Kidney epithelial cell (primary cell): ENCODE data around the gene DET1. TPM values are rescaled to one million over a fixed set of nuclear protein-coding genes. Genes with fewer than 3 reads are reported as not detected.

Experiments
- DNase-seq: peaks from one replicate; pipeline ENCODE4 v3.0.0-alpha.2; 2010; ENCODE audit warnings: low read depth
- H3K27me3 ChIP-seq: 2 replicates; pipeline ENCODE4 v1.6.0; 2011; ENCODE audit warnings: low read length; ENCODE audit not compliant: control insufficient read depth, insufficient read depth
- H3K36me3 ChIP-seq: 2 replicates; pipeline ENCODE4 v1.5.1; 2011; ENCODE audit warnings: low read length; ENCODE audit not compliant: control insufficient read depth, insufficient read depth
- H3K4me3 ChIP-seq: 2 replicates; pipeline ENCODE4 v1.5.1; 2011; ENCODE audit warnings: low read depth, mild to moderate bottlenecking, control low read depth, low read length
- CTCF ChIP-seq: IDR thresholded peaks from 2 replicates; pipeline ENCODE4 v1.5.1; 2011; ENCODE audit warnings: mild to moderate bottlenecking, moderate library complexity, low read length, control low read depth, inconsistent platforms; ENCODE audit not compliant: insufficient read depth, poor library complexity, severe bottlenecking
- total RNA-seq: library from RNA; depleted of rRNA; stranded (reverse); fragments of >200 nt; gene quantifications from 2 replicates; pipeline ENCODE4 v1.2.3, GENCODE V29; 2015

DET1 gene
- total RNA-seq, 1 donor from 2014 or later: 6.0 TPM

DNA sequence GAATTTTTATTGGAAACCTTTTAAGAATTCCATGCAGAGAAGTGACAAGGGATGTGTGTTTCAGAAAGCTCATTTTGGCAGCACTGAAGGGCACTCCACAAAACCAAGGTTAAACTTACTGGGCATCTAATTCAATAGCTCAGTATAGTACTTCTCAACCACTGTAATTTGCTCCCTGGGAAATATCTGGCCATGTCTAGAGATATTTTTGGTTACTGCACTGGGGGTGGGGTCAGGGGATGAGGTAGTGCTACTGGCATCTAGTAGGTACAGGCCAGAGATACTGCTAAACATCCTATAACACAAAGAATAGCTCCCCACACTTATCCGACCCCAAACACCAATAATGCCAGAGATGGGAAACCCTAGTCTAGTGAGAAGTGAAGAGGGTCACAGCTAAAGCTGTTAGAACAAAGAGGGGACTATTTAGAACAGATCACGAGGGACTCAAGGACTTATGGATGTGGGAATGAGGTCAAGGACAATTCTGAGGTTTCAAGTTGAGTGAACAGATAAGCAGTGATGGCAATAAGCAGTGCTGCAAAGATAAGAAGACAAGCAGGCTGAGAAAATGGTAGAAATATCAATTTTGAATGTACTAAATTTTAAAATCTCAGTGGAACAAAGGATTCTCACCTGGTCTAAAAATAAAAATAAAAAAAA is 82.5 kb downstream of the DET1 start:
- DNase-seq: no peak
- H3K36me3 ChIP-seq: peaks cover 2% of the 10 kb centered on the region
- H3K27me3 ChIP-seq: no peaks in the 10 kb centered on the region
- H3K4me3 ChIP-seq: no peak overlapping the region
- no peak for TF ChIP-seq CTCF

Other genes with a start within 250 kb of the DET1 start
- gene MRPL46, start 79.3 kb downstream of the DET1 start, total RNA-seq: 22.2 and 24.5 TPM in 2 replicates
- gene MRPS11, start 79.0 kb downstream of the DET1 start, total RNA-seq: 40.5 and 48.4 TPM in 2 replicates
- 78.2 and 78.7 TPM in 2 replicates for gene AEN, start 74.7 kb upstream of the DET1 start, total RNA-seq
- 22.3 and 36.0 TPM in 2 replicates for gene ISG20, start 92.3 kb upstream of the DET1 start, total RNA-seq